CD14-positive monocyte (primary cell): ENCODE measurements around the gene NKX3-2. TPM values are rescaled to one million over a fixed set of nuclear protein-coding genes. Genes with fewer than 3 reads are reported as not detected.

Experiments used
- DNase-seq, 3 donors: peaks; one replicate each; pipeline ENCODE4 v3.0.0-alpha.2; 2011 to 2022
- H2AFZ ChIP-seq: 2 replicates; pipeline ENCODE4 v1.6.0; 2012; ENCODE audit warnings: mild to moderate bottlenecking, low read depth, low read length, inconsistent platforms; ENCODE audit not compliant: insufficient read depth, poor library complexity, severe bottlenecking
- H3K27ac ChIP-seq, 2 donors: 1 replicate in 1 of 2; 2 replicates in 1 of 2; pipeline ENCODE4 v1.5.1; 2012 to 2013; ENCODE audit warnings: low read length in 2 of 2, control low read depth in 1 of 2, inconsistent platforms in 1 of 2, low read depth in 1 of 2, mild to moderate bottlenecking in 1 of 2
- H3K27me3 ChIP-seq, 2 donors: one replicate each; pipeline versions ENCODE4 v1.6.0 to v1.6.1; 2011 to 2013; ENCODE audit warnings: low read length in 2 of 2; ENCODE audit not compliant: control insufficient read depth in 2 of 2, insufficient read depth in 2 of 2
- H3K36me3 ChIP-seq, 2 donors: replicated peaks in 1 of 2; 1 replicate in 1 of 2; 2 replicates in 1 of 2; pipeline versions ENCODE4 v1.5.1 to v1.6.1; 2012 to 2013; ENCODE audit warnings: low read length in 2 of 2, control low read depth in 1 of 2, inconsistent platforms in 1 of 2, mild to moderate bottlenecking in 1 of 2; ENCODE audit not compliant: insufficient read depth in 2 of 2, control insufficient read depth in 1 of 2
- H3K4me1 ChIP-seq, 2 donors: 1 replicate in 1 of 2; 2 replicates in 1 of 2; pipeline versions ENCODE4 v1.5.1 to v1.6.1; 2012 to 2013; ENCODE audit warnings: low read length in 2 of 2, control low read depth in 1 of 2, inconsistent platforms in 1 of 2, mild to moderate bottlenecking in 1 of 2, moderate library complexity in 1 of 2; ENCODE audit not compliant: insufficient read depth in 2 of 2, control insufficient read depth in 1 of 2
- H3K4me2 ChIP-seq: replicated peaks from 2 replicates; pipeline ENCODE3; 2012; ENCODE audit warnings: low read length, moderate library complexity, mild to moderate bottlenecking; ENCODE audit not compliant: poor library complexity, severe bottlenecking; ENCODE audit errors: extremely low read depth
- H3K4me3 ChIP-seq, 3 experiments: fragments of 200-600 bp in 1 of 3; sonication (generic) in 1 of 3; replicated peaks in 1 of 3; 1 replicate in 2 of 3; 2 replicates in 1 of 3; pipeline ENCODE4 v1.5.1; 2011 to 2013; ENCODE audit warnings: low read length in 3 of 3, mild to moderate bottlenecking in 3 of 3, control low read depth in 2 of 3, low read depth in 2 of 3, inconsistent platforms in 1 of 3, moderate library complexity in 1 of 3
- H3K79me2 ChIP-seq: 2 replicates; pipeline ENCODE4 v1.6.0; 2012; ENCODE audit warnings: mild to moderate bottlenecking, control low read depth, inconsistent platforms, low read length, moderate library complexity; ENCODE audit not compliant: insufficient read depth
- H3K9ac ChIP-seq: 2 replicates; pipeline ENCODE4 v1.6.0; 2017; ENCODE audit warnings: low read length, mild to moderate bottlenecking; ENCODE audit not compliant: insufficient read depth, poor library complexity, severe bottlenecking
- H3K9me3 ChIP-seq, 2 donors: replicated peaks in 1 of 2; 1 replicate in 1 of 2; 2 replicates in 1 of 2; pipeline versions ENCODE4 v1.5.1 to v1.6.1; 2012 to 2013; ENCODE audit warnings: low read length in 2 of 2, control low read depth in 1 of 2; ENCODE audit not compliant: control insufficient read depth in 1 of 2, insufficient read depth in 1 of 2
- H4K20me1 ChIP-seq: 2 replicates; pipeline ENCODE4 v1.6.0; 2012; ENCODE audit warnings: mild to moderate bottlenecking, low read length, control low read depth, moderate library complexity; ENCODE audit not compliant: insufficient read depth
- H3K27ac Mint-ChIP-seq, 7 donors: one replicate each; pipeline ENCODE4 v1.8.0; 2020; ENCODE audit warnings: mild to moderate bottlenecking in 7 of 7, mixed read lengths in 7 of 7, moderate library complexity in 6 of 7, inconsistent platforms in 2 of 7
- H3K27me3 Mint-ChIP-seq, 3 donors: one replicate each; pipeline ENCODE4 v1.8.0; 2021 to 2022; ENCODE audit warnings: low read depth in 3 of 3, mild to moderate bottlenecking in 3 of 3, mixed read lengths in 3 of 3, moderate library complexity in 3 of 3, inconsistent platforms in 1 of 3
- H3K36me3 Mint-ChIP-seq, 2 donors: one replicate each; pipeline ENCODE4 v1.8.0; 2020; ENCODE audit warnings: mixed read lengths in 2 of 2, inconsistent platforms in 1 of 2, mild to moderate bottlenecking in 1 of 2
- H3K4me1 Mint-ChIP-seq: one replicate; pipeline ENCODE4 v1.8.0; 2020; ENCODE audit warnings: mild to moderate bottlenecking, mixed read lengths
- H3K4me3 Mint-ChIP-seq, 2 donors: one replicate each; pipeline ENCODE4 v1.8.0; 2020; ENCODE audit warnings: mild to moderate bottlenecking in 2 of 2, mixed read lengths in 2 of 2, moderate library complexity in 1 of 2
- H3K9me3 Mint-ChIP-seq, 7 donors: one replicate each; pipeline ENCODE4 v1.8.0; 2020 to 2022; ENCODE audit warnings: mixed read lengths in 7 of 7, mild to moderate bottlenecking in 6 of 7, moderate library complexity in 6 of 7, inconsistent platforms in 2 of 7
- WGBS: methylation state at CpG from one replicate; pipeline ENCODE4 v1.1.5; 2013; ENCODE audit warnings: missing lambda C conversion rate; ENCODE audit not compliant: insufficient coverage; 5-methylcytosine and 5-hydroxymethylcytosine counted together
- intact Hi-C, 2 donors: fragments of 100-400 bp; cut with micrococcal nuclease; formaldehyde crosslinking; loops; one replicate each; pipeline versions ENCODE4 v1.15.0 to v1.15.1; 2023
- polyA plus RNA-seq, 3 donors: library from polyadenylated mRNA; depleted of rRNA in 1 of 3; unstranded in 2 of 3; stranded (reverse) in 1 of 3; fragments of 300-500 nt in 2 of 3; fragments of >200 nt in 1 of 3; fragmentation: Illumina TruSeq in 2 of 3; gene quantifications; 1 replicate in 2 of 3; 2 replicates in 1 of 3; pipeline ENCODE4 v1.2.3, GENCODE V29; 2012 to 2021
- TF ChIP-seq, protein P1 (sequence below): fragments of 200-600 bp; IDR thresholded peaks from one replicate; pipeline ENCODE4 v1.8.0; 2022; ENCODE audit warnings: antibody characterized with exemption, mild to moderate bottlenecking

NKX3-2 gene
- polyA plus RNA-seq, 3 donors = not detected

DNA sequence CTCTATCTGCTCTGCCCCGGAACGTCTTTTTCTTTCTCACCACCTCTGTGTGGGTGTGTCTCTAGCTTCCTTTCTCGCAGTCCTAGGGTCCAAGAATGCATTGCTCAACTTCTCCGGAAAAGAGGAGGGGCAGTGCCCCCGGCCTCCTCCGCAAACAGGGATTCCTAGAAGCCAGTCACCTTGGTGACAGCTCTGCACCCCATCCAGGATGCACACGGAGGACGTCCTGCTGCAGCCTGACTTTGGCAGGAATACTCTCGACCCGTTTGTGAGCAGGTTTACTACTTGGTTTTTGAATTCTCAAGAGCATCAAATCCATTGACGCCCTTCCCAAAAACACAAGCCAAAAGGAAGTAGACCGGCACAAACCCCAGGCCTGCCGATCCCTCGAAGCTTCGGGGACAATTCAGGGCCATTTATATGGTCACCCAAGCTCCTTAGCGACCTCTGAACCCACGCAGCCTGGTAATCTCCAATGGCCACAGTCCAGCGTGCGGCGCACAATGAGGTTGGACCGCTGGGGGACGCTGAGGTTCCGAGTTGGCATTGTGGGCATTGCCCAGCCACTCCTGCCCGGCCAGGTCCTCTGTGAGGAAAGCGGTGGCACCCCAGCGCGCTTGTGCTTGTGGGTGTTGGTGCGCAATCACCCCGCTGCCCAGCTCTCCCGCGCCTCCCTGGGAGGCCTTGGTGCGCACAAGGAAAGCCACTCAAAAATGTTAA, 9.8 kb downstream of the NKX3-2 start:
- WGBS = 4% methylated on average over 27 of the region's 32 CpGs
- H3K9me3 ChIP-seq = peaks cover 8 to 80% of the 10 kb centered on the region in 2 donors

DNA sequence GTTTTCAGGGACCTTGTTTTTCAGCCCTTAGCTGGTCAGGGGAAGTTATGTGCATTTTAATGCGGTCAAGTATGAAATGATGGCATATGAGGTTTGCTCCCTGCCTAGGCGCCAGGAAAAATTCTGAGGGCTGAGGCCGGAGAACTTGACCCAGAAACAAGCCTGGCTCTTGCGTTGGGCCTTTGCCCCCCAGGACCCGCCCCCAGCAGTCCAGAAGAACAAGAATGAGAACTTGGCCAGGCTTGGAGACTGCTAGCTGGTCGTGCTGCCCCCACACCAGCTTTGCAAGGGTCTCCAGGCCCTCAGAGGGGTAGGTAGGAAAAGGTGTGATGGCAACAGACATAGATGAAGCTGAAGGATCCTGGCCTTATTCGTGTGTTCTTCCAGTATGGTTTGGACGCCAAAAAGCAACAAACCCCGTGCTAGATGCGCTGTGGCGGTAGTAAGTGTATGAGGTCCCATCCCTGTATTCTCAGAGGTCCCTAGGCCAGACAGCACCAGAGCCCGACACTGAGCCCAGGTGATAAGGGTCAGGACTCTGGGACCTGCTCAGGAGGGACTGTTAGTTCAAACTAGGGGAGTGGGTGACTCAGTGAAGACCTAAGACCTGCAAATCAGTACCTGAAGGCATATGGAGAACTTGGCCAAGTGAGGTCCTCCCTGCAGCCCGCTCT, 10.5 kb downstream of the NKX3-2 start:
- H3K9me3 ChIP-seq = peaks cover 14 to 85% of the 10 kb centered on the region in 2 donors
- no peak for DNase-seq
- 15% methylated on average over 9 of the region's 13 CpGs for WGBS
- H3K4me2 ChIP-seq = no peak overlapping the region
- H3K27me3 ChIP-seq = peaks cover 98 to 99% of the 10 kb centered on the region in 2 donors
- intact Hi-C loops = no loop called here
- H3K36me3 ChIP-seq = no peaks in the 10 kb centered on the region
- H3K9ac ChIP-seq = no peak overlapping the region
- H3K79me2 ChIP-seq = no peaks in the 10 kb centered on the region
- no peak overlapping the region for H2AFZ ChIP-seq
- H3K27ac ChIP-seq = no peak overlapping the region
- peaks cover 0 to 62% (median 30%) of the 10 kb centered on the region in 7 donors for H3K9me3 Mint-ChIP-seq
- H4K20me1 ChIP-seq = no peaks in the 10 kb centered on the region
- peaks cover 8 to 23% of the 10 kb centered on the region in 2 donors for H3K36me3 Mint-ChIP-seq
- peaks cover 99% of the 10 kb centered on the region in 3 donors for H3K27me3 Mint-ChIP-seq
- H3K4me3 Mint-ChIP-seq = peak overlapping the region in 1 of 2 donors; percentile 84
- no peak overlapping the region for H3K4me3 ChIP-seq
- H3K4me1 Mint-ChIP-seq = peaks cover 49% of the 10 kb centered on the region
- H3K4me1 ChIP-seq = peaks cover 28 to 35% of the 10 kb centered on the region in 2 donors
- TF ChIP-seq, protein P1, sequence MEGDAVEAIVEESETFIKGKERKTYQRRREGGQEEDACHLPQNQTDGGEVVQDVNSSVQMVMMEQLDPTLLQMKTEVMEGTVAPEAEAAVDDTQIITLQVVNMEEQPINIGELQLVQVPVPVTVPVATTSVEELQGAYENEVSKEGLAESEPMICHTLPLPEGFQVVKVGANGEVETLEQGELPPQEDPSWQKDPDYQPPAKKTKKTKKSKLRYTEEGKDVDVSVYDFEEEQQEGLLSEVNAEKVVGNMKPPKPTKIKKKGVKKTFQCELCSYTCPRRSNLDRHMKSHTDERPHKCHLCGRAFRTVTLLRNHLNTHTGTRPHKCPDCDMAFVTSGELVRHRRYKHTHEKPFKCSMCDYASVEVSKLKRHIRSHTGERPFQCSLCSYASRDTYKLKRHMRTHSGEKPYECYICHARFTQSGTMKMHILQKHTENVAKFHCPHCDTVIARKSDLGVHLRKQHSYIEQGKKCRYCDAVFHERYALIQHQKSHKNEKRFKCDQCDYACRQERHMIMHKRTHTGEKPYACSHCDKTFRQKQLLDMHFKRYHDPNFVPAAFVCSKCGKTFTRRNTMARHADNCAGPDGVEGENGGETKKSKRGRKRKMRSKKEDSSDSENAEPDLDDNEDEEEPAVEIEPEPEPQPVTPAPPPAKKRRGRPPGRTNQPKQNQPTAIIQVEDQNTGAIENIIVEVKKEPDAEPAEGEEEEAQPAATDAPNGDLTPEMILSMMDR = no peak
- H3K27ac Mint-ChIP-seq = no peak overlapping the region

More for the DNA sequence above, 9.8 kb downstream of the NKX3-2 start:
- Mint-ChIP-seq H3K4me3 (peak overlapping the region in 1 of 2 donors; percentile 84), H3K36me3 (peaks cover 6 to 18% of the 10 kb centered on the region in 2 donors), H3K27ac (peak overlapping the region in 1 of 7 donors; percentile 21), H3K4me1 (peaks cover 48% of the 10 kb centered on the region), H3K27me3 (peaks cover 99% of the 10 kb centered on the region in 3 donors), H3K9me3 (peaks cover 0 to 60% (median 23%) of the 10 kb centered on the region in 7 donors)
- no peaks in the 10 kb centered on the region for H3K36me3 ChIP-seq
- no peak overlapping the region for H3K9ac ChIP-seq
- H3K79me2 ChIP-seq = no peaks in the 10 kb centered on the region
- intact Hi-C loops = no loop called here
- DNase-seq = no peak
- no peak overlapping the region for H3K4me3 ChIP-seq
- H2AFZ ChIP-seq = no peak overlapping the region
- H4K20me1 ChIP-seq = no peaks in the 10 kb centered on the region
- H3K4me2 ChIP-seq = no peak overlapping the region
- H3K4me1 ChIP-seq = peaks cover 21 to 28% of the 10 kb centered on the region in 2 donors
- H3K27ac ChIP-seq = no peak overlapping the region
- H3K27me3 ChIP-seq = peaks cover 99% of the 10 kb centered on the region in 2 donors
- TF ChIP-seq, protein P1 = no peak
